ENCODE data around the gene KCNJ11. TPM values are rescaled to one million over a fixed set of nuclear protein-coding genes. Genes with fewer than 3 reads are reported as not detected.

The KCNJ11 gene
- total and polyA plus RNA-seq, 4 experiments from 2014 or later = 0.24 TPM; not detected in 3

DNA sequence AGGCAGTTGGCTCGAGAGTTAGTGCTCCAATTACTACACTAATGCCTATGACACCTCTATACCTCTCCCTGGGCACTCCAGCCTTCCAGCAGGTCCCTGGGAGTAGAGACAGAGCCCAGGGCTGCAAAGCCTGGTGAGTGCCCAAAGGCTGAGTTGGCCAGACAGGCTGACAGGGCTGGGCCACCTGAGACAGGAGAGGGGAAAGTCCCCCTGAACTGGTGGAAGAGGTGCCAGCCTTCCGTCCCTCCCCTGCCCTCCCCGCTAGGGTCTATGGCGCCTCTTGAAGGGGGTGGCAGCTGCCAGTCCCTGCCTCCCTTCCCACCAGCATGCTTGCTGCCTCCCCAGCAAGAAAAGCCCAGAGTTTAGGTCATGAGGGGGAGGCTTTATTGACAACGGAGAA is 3.0 kb downstream of the KCNJ11 start:
- intact Hi-C loops (cut with micrococcal nuclease) = loop anchor here (10.0 kb wide), 1 partner anchor 589 kb away; no protein-coding TSS in a partner anchor
- Histone ChIP-seq H3K4me1 (ENCODE audit: insufficient read depth, low read length) (peaks cover 5% of the 10 kb centered on the region), H3K9me3 (ENCODE audit: control insufficient read depth in 1 of 2, low read length in 2 of 2) (no peaks in the 10 kb centered on the region), H3K36me3 (ENCODE audit: insufficient read depth, low read length) (no peaks in the 10 kb centered on the region), H3K4me3 (ENCODE audit: low read length in 2 of 2) (no peak overlapping the region), H3K27ac (ENCODE audit: low read depth, low read length) (no peak overlapping the region), H3K27me3 (ENCODE audit: insufficient read depth, low read length) (no peaks in the 10 kb centered on the region)
- H3K9me3 Mint-ChIP-seq = no peaks in the 10 kb centered on the region
- H3K27me3 Mint-ChIP-seq = no peaks in the 10 kb centered on the region
- peak overlapping the region in 2 of 7 donors; percentile 13 to 40 for H3K27ac Mint-ChIP-seq
- DNase-seq = no peak
- ChIA-PET CTCF (ENCODE audit: partially characterized antibody) (interaction anchor here (1.0 to 5.3 kb wide), 9 partner anchors 11 to 565 kb away, joined by 3 to 98 read pairs (median 13); no protein-coding TSS in a partner anchor), POLR2A (ENCODE audit: partially characterized antibody) (no interaction called here)
- no peaks in the 10 kb centered on the region for H3K36me3 Mint-ChIP-seq
- peaks cover 0 to 7% (median 3%) of the 10 kb centered on the region in 4 donors for H3K4me1 Mint-ChIP-seq
- no peak overlapping the region for H3K4me3 Mint-ChIP-seq

DNA sequence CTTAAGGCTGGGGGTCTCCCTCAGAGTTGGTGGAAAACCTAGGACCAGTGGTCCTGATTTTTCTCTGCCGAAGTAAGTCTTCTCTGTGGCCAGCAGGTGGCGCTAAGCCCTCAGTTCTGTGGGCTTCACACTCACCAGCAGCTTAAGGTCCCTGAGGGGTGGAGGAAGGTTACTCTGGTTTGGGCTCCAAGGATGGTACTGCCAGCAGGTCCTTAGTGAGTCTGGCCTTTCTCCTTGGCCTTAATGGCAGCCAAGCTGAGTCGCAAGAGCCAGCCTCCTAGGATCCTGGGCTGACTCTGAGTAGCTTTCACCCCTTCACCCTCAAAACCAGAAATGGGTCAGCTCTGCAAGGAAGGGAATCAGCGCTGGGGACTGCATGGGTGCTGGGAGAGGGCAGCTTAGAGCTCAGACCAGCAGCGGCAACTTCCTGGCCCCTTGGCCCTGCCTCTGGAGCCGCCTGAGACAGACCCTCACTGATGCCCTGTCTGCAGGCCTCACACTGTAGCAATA is 4.4 kb downstream of the KCNJ11 start:
- Mint-ChIP-seq H3K4me3 (no peak overlapping the region), H3K27ac (peak overlapping the region in 1 of 7 donors; percentile 78), H3K9me3 (no peaks in the 10 kb centered on the region), H3K36me3 (no peaks in the 10 kb centered on the region), H3K4me1 (no peaks in the 10 kb centered on the region), H3K27me3 (no peaks in the 10 kb centered on the region)
- Histone ChIP-seq H3K4me3 (ENCODE audit: low read length in 2 of 2) (no peak overlapping the region), H3K27ac (ENCODE audit: low read depth, low read length) (no peak overlapping the region), H3K9me3 (ENCODE audit: control insufficient read depth in 1 of 2, low read length in 2 of 2) (no peaks in the 10 kb centered on the region), H3K27me3 (ENCODE audit: insufficient read depth, low read length) (no peaks in the 10 kb centered on the region), H3K36me3 (ENCODE audit: insufficient read depth, low read length) (no peaks in the 10 kb centered on the region), H3K4me1 (ENCODE audit: insufficient read depth, low read length) (no peaks in the 10 kb centered on the region)
- ChIA-PET POLR2A (ENCODE audit: partially characterized antibody) (interaction anchor here (0.9 to 1.1 kb wide), 2 partner anchors 29 to 108 kb away, joined by 3 read pairs; partner anchors contain the start of gene NUCB2), CTCF (ENCODE audit: partially characterized antibody) (interaction anchor here (0.6 to 5.3 kb wide), 40 partner anchors 8 to 1252 kb away, joined by 3 to 98 read pairs (median 4); no protein-coding TSS in a partner anchor)
- peak; percentile 67 to 70 (median 70) for DNase-seq
- intact Hi-C loops (cut with micrococcal nuclease) = loop anchor here (1.0 to 10.0 kb wide), 4 partner anchors 120 to 591 kb away; no protein-coding TSS in a partner anchor

DNA sequence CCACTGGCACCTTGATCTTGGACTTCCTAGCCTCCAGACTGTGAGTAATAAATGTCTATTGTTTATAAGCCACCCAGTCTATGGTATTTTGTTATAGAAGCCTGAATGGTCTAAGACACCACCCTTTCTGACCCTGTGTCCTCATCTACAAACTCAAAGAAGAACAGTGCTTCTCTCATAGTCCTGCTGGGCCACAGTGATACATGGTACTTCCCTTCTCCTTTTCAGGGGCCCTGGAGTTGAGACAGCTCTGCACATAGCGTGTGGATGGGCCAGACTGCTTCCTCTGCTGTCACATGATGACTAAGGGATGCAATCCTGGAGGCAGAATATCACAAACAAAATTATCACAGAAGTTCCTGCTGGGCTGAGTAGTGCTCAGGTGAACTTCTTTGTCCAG is 5.0 kb downstream of the KCNJ11 start:
- no peaks in the 10 kb centered on the region for H3K9me3 ChIP-seq (ENCODE audit: control insufficient read depth in 1 of 2, low read length in 2 of 2)
- no peak overlapping the region for H3K27ac ChIP-seq (ENCODE audit: low read depth, low read length)
- no peaks in the 10 kb centered on the region for H3K27me3 Mint-ChIP-seq
- ChIA-PET POLR2A (ENCODE audit: partially characterized antibody) (no interaction called here), CTCF (ENCODE audit: partially characterized antibody) (interaction anchor here (0.7 to 5.3 kb wide), 32 partner anchors 8 to 215 kb away, joined by 3 to 98 read pairs (median 4); no protein-coding TSS in a partner anchor)
- no peaks in the 10 kb centered on the region for H3K36me3 ChIP-seq (ENCODE audit: insufficient read depth, low read length)
- peak in 1 of 5 donors; percentile 11 for DNase-seq
- no peaks in the 10 kb centered on the region for H3K27me3 ChIP-seq (ENCODE audit: insufficient read depth, low read length)
- no peaks in the 10 kb centered on the region for H3K9me3 Mint-ChIP-seq
- H3K36me3 Mint-ChIP-seq = peaks cover 0 to 3% of the 10 kb centered on the region in 2 donors
- no peak overlapping the region for H3K27ac Mint-ChIP-seq
- H3K4me3 Mint-ChIP-seq = no peak overlapping the region
- H3K4me1 ChIP-seq (ENCODE audit: insufficient read depth, low read length) = no peaks in the 10 kb centered on the region
- no peak overlapping the region for H3K4me3 ChIP-seq (ENCODE audit: low read length in 2 of 2)
- no peaks in the 10 kb centered on the region for H3K4me1 Mint-ChIP-seq
- intact Hi-C loops (cut with micrococcal nuclease) = loop anchor here (10.0 kb wide), 1 partner anchor 591 kb away; no protein-coding TSS in a partner anchor

DNA sequence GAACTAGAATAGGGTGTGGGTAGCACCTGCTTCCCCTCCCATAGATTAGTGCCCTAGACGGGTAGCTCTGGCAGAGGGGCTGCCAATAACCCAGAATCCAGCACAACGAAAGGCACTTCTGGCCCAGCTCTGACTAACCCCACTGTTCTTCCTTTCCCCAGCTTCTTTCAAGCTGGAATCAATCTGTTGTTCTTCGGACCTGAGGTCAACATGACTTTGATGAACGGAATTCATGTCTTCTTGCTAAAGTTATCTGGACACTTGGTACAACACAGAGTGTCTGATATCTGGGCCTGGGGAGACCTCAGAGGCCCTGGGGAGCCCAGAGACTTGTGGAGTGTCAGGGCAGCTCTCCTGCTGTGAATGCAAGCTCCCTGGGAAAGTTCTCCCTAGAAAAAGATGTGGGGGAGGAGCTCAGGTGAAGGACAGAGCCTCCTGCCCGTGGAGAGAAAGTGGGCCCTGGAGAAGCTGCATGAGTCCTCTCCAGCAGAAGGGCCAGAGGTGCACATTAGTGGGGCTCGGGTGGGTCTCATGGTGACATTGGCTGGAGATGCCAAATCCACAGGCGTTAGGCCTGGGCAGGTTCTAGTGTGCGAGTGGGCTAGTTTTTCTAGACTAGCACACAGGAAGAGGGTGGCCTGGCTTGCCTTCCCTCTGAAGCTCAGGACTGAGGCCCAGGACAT is 6.3 kb downstream of the KCNJ11 start:
- Histone ChIP-seq H3K36me3 (ENCODE audit: insufficient read depth, low read length) (no peaks in the 10 kb centered on the region), H3K27me3 (ENCODE audit: insufficient read depth, low read length) (no peaks in the 10 kb centered on the region), H3K27ac (ENCODE audit: low read depth, low read length) (no peak overlapping the region), H3K9me3 (ENCODE audit: control insufficient read depth in 1 of 2, low read length in 2 of 2) (no peaks in the 10 kb centered on the region), H3K4me3 (ENCODE audit: low read length in 2 of 2) (no peak overlapping the region), H3K4me1 (ENCODE audit: insufficient read depth, low read length) (no peaks in the 10 kb centered on the region)
- ChIA-PET CTCF (ENCODE audit: partially characterized antibody) (interaction anchor here (0.6 to 5.3 kb wide), 8 partner anchors 15 to 1744 kb away, joined by 3 to 98 read pairs (median 18); no protein-coding TSS in a partner anchor), POLR2A (ENCODE audit: partially characterized antibody) (no interaction called here)
- H3K9me3 Mint-ChIP-seq = no peaks in the 10 kb centered on the region
- H3K4me3 Mint-ChIP-seq = no peak overlapping the region
- intact Hi-C loops (cut with micrococcal nuclease) = loop anchor here (10.0 kb wide), 1 partner anchor 593 kb away; no protein-coding TSS in a partner anchor
- DNase-seq = no peak
- no peaks in the 10 kb centered on the region for H3K4me1 Mint-ChIP-seq
- H3K27ac Mint-ChIP-seq = no peak overlapping the region
- H3K36me3 Mint-ChIP-seq = peaks cover 0 to 5% of the 10 kb centered on the region in 2 donors
- H3K27me3 Mint-ChIP-seq = no peaks in the 10 kb centered on the region

DNA sequence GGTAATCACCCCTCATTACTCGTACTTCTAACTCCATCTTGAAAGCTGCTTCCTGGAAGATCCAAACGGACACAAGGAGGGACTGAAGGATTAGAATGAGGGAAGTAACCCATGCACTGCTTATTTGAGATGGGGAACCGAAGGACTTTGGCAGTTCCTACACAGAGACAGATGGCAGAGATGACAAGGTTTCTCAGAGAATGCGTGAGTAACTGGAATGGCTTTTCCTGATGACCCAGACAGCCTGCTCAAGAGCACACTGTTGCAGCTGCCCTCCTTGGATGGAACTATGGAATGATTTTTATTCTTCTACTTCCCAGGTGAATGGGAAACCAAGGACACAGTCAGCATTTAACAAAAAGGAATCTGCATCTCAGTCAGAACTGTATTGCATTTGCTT is 7.3 kb downstream of the KCNJ11 start:
- H3K27me3 ChIP-seq (ENCODE audit: insufficient read depth, low read length) = no peaks in the 10 kb centered on the region
- H3K4me3 Mint-ChIP-seq = no peak overlapping the region
- CTCF ChIA-PET (ENCODE audit: partially characterized antibody) = interaction anchor here (1.6 to 5.3 kb wide), 3 partner anchors 125 to 148 kb away, joined by 3 to 98 read pairs (median 40); no protein-coding TSS in a partner anchor

DNA sequence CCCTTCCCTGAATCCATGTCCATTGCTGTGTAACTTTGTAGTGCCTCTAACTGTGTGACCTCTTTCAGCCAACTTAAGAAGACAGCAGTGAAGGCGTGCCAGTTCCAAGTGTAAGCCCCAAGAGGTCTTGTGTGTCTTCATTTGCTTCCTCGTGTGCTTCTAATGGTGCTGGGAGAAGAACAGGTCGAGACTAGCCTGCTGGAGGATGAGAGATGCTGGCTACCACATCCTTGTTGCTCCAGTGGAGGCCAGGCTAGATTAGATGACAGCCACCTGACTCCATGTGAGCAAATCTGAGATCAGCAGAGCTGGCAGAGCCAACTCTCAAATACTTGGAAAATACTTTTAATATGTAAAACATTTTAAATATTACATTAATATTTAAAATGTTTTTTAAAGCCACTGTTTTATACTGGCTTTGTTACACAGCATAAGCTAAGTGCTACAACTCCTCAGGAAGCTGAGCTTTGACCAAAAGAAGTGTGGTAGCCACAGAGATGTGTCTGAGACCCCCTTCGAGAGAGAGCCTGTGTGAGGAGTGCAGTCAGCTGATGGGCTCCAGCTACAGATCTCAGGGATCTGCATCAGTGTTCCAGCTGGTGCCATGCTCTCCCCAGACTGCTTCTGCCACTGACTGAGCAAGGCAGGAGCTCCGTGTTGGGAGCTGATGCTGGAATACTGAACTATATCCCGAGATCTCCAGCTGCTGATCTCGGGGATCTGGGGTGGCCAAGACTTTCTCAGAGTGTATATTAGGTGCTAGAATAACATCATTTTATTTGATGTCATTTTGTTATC is 8.9 kb downstream of the KCNJ11 start:
- POLR2A ChIA-PET (ENCODE audit: partially characterized antibody) = interaction anchor here (0.5 kb wide), 1 partner anchor 26 kb away, joined by 4 read pairs; no protein-coding TSS in a partner anchor
- H3K9me3 ChIP-seq (ENCODE audit: control insufficient read depth in 1 of 2, low read length in 2 of 2) = no peaks in the 10 kb centered on the region
- Mint-ChIP-seq H3K4me1 (no peaks in the 10 kb centered on the region), H3K27me3 (no peaks in the 10 kb centered on the region), H3K4me3 (no peak overlapping the region), H3K36me3 (peaks cover 0 to 6% of the 10 kb centered on the region in 2 donors), H3K9me3 (no peaks in the 10 kb centered on the region), H3K27ac (peak overlapping the region in 3 of 7 donors; percentile 55 to 77 (median 57))
- no peak for DNase-seq
- no peaks in the 10 kb centered on the region for H3K36me3 ChIP-seq (ENCODE audit: insufficient read depth, low read length)
- no peak overlapping the region for H3K4me3 ChIP-seq (ENCODE audit: low read length in 2 of 2)
- intact Hi-C loops (cut with micrococcal nuclease) = loop anchor here (10.0 kb wide), 1 partner anchor 595 kb away; no protein-coding TSS in a partner anchor
- H3K27me3 ChIP-seq (ENCODE audit: insufficient read depth, low read length) = no peaks in the 10 kb centered on the region
- no peak overlapping the region for H3K27ac ChIP-seq (ENCODE audit: low read depth, low read length)
- CTCF ChIA-PET (ENCODE audit: partially characterized antibody) = interaction anchor here (0.9 to 2.0 kb wide), 4 partner anchors 15 to 149 kb away, joined by 3 to 6 read pairs (median 4); no protein-coding TSS in a partner anchor
- H3K4me1 ChIP-seq (ENCODE audit: insufficient read depth, low read length) = no peaks in the 10 kb centered on the region

More for the DNA sequence above, 7.3 kb downstream of the KCNJ11 start:
- Mint-ChIP-seq H3K4me1 (no peaks in the 10 kb centered on the region), H3K27me3 (no peaks in the 10 kb centered on the region), H3K9me3 (no peaks in the 10 kb centered on the region), H3K27ac (no peak overlapping the region), H3K36me3 (peaks cover 0 to 5% of the 10 kb centered on the region in 2 donors)
- no peaks in the 10 kb centered on the region for H3K36me3 ChIP-seq (ENCODE audit: insufficient read depth, low read length)
- no peaks in the 10 kb centered on the region for H3K9me3 ChIP-seq (ENCODE audit: control insufficient read depth in 1 of 2, low read length in 2 of 2)
- no peak overlapping the region for H3K4me3 ChIP-seq (ENCODE audit: low read length in 2 of 2)
- DNase-seq = no peak
- no peak overlapping the region for H3K27ac ChIP-seq (ENCODE audit: low read depth, low read length)
- intact Hi-C loops (cut with micrococcal nuclease) = loop anchor here (10.0 kb wide), 1 partner anchor 594 kb away; no protein-coding TSS in a partner anchor
- no peaks in the 10 kb centered on the region for H3K4me1 ChIP-seq (ENCODE audit: insufficient read depth, low read length)
- POLR2A ChIA-PET (ENCODE audit: partially characterized antibody) = no interaction called here
